Astrocyte of the spinal cord (primary cell): ENCODE data around the gene PFN3.

Experiments
- DNase-seq: peaks from one replicate; pipeline ENCODE4 v3.0.0; 2011; ENCODE audit warnings: low read depth, low spot score
- H3K4me3 ChIP-seq: 2 replicates; pipeline ENCODE4 v1.5.1; 2011; ENCODE audit warnings: low read depth, mild to moderate bottlenecking, low read length, moderate library complexity
- CTCF ChIP-seq: IDR thresholded peaks from 2 replicates; pipeline ENCODE4 v1.5.1; 2012; ENCODE audit warnings: low read depth, mild to moderate bottlenecking, low read length, inconsistent platforms
- in situ Hi-C: cut with HindIII; loops from 2 replicates; pipeline ENCODE4 v1.10.0; 2017; ENCODE audit warnings: low sequenced_read_pairs

Gene PFN3

GRCh38 chr5:177357146-177357458, 43.4 kb downstream of the PFN3 start:
- no peak for TF ChIP-seq CTCF
- no peak for DNase-seq
- H3K4me3 ChIP-seq, result no peak overlapping the region
- in situ Hi-C loops, result no loop called here

- DNase-seq, result no peak
- no peak for TF ChIP-seq CTCF
- in situ Hi-C loops, result no loop called here
- H3K4me3 ChIP-seq, result no peak overlapping the region
These were observed 43.7 kb downstream of the PFN3 start for GRCh38 chr5:177356746-177357145.

GRCh38 chr5:177355868-177356168, 44.6 kb downstream of the PFN3 start:
- in situ Hi-C loops, result no loop called here
- no peak for TF ChIP-seq CTCF
- no peak for DNase-seq
- H3K4me3 ChIP-seq, result no peak overlapping the region

GRCh38 chr5:177355162-177355867, 45.1 kb downstream of the PFN3 start:
- no peak overlapping the region for H3K4me3 ChIP-seq
- no peak for TF ChIP-seq CTCF
- in situ Hi-C loops, result no loop called here
- no peak for DNase-seq

GRCh38 chr5:177354711-177355110, 45.8 kb downstream of the PFN3 start:
- TF ChIP-seq CTCF, result no peak
- no peak overlapping the region for H3K4me3 ChIP-seq
- in situ Hi-C loops, result no loop called here
- DNase-seq, result no peak

GRCh38 chr5:177354256-177354655, 46.2 kb downstream of the PFN3 start:
- no peak for TF ChIP-seq CTCF
- in situ Hi-C loops, result no loop called here
- no peak for DNase-seq
- H3K4me3 ChIP-seq, result no peak overlapping the region

GRCh38 chr5:177353093-177353492, 47.4 kb downstream of the PFN3 start:
- no peak overlapping the region for H3K4me3 ChIP-seq
- in situ Hi-C loops, result no loop called here
- no peak for TF ChIP-seq CTCF
- no peak for DNase-seq
